Fibroblast of the aortic adventitia (primary cell): ENCODE results near the gene CRIP1. TPM values are rescaled to one million over a fixed set of nuclear protein-coding genes. Genes with fewer than 3 reads are reported as not detected.

Source experiments
- DNase-seq: peaks from one replicate; pipeline ENCODE4 v3.0.0-alpha.2; 2010; ENCODE audit warnings: low read depth
- H3K4me3 ChIP-seq: 2 replicates; pipeline ENCODE4 v1.5.1; 2011; ENCODE audit warnings: low read depth, mild to moderate bottlenecking, control low read depth, low read length, moderate library complexity
- CTCF ChIP-seq: IDR thresholded peaks from 2 replicates; pipeline ENCODE4 v1.5.1; 2011; ENCODE audit warnings: mild to moderate bottlenecking, low read length, control low read depth, inconsistent platforms; ENCODE audit not compliant: insufficient read depth
- total RNA-seq: library from RNA; depleted of rRNA; stranded (reverse); fragments of >200 nt; gene quantifications from 2 replicates; pipeline ENCODE4 v1.2.3, GENCODE V29; 2012; ENCODE audit warnings: low replicate concordance

CRIP1 gene
- total RNA-seq, 1 donor: 9.4 TPM

- TF ChIP-seq CTCF: no peak
- no peak for DNase-seq
- no peak overlapping the region for H3K4me3 ChIP-seq
Observed at GRCh38 chr14:105470350-105471296, 16.1 kb upstream of the CRIP1 start.

- no peak overlapping the region for H3K4me3 ChIP-seq
- DNase-seq: no peak
- TF ChIP-seq CTCF: no peak
Observed at GRCh38 chr14:105471297-105471821, 15.3 kb upstream of the CRIP1 start.

- no peak for DNase-seq
- no peak for TF ChIP-seq CTCF
- H3K4me3 ChIP-seq: no peak overlapping the region
Observed at GRCh38 chr14:105471823-105472485, 14.7 kb upstream of the CRIP1 start.

GRCh38 chr14:105472486-105472991 is 14.1 kb upstream of the CRIP1 start:
- no peak for TF ChIP-seq CTCF
- H3K4me3 ChIP-seq: no peak overlapping the region
- DNase-seq: no peak

GRCh38 chr14:105473033-105473676 is 13.5 kb upstream of the CRIP1 start:
- TF ChIP-seq CTCF: no peak
- DNase-seq: no peak
- H3K4me3 ChIP-seq: no peak overlapping the region

GRCh38 chr14:105473677-105474482 is 12.8 kb upstream of the CRIP1 start:
- H3K4me3 ChIP-seq: peak overlapping the region; percentile 66
- no peak for TF ChIP-seq CTCF
- peak; percentile 67 for DNase-seq
